Stimulated activated naive CD4-positive, alpha-beta T cell treated with Interleukin-2 at 50 U/mL for 16 hours (primary cell): ENCODE data around the gene TOLLIP.
"Not testable (repeated sequence)": the region's sequence is repeated elsewhere in the genome, so short reads cannot be mapped to it uniquely, and the experiment has no call there.

Source experiments
- DNase-seq: peaks from one replicate; lab custom pipeline; 2025; lab: John Stamatoyannopoulos, UW

The TOLLIP gene

GRCh38 chr11:1281974-1282365 is 27.5 kb downstream of the TOLLIP start:
- DNase-seq, result no peak

DNA sequence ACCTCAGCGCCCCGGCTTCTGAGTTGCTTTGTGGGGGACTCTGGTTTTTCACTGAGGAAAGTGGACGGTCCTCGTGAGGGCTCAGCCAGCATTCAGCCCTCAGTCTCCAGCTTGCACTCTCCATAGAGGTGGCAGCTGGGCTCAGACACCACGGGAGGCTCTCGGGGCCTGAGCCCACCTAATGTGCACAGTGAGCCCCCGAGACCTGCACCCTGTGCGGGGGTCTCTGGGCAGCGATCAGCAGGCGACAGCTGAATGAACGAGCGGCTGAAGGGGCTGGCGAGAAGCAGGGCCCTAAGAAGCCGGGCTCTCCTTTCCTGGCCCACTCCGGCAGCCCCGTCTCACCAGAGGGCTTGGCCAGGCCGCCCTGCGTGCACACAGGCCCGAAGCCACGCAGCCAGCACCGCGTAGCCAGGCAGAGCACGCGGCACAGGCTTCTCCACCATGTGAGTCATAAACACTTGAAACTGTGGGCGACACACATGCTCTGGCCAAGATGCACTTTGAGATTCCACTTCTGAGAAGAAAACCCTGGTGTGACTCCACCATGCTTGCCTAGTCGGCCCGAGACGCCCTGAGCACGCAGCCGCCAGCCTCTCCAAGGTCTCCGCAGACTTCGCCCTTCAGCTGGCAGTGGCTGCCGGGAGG is 28.0 kb downstream of the TOLLIP start:
- DNase-seq, result no peak

DNA sequence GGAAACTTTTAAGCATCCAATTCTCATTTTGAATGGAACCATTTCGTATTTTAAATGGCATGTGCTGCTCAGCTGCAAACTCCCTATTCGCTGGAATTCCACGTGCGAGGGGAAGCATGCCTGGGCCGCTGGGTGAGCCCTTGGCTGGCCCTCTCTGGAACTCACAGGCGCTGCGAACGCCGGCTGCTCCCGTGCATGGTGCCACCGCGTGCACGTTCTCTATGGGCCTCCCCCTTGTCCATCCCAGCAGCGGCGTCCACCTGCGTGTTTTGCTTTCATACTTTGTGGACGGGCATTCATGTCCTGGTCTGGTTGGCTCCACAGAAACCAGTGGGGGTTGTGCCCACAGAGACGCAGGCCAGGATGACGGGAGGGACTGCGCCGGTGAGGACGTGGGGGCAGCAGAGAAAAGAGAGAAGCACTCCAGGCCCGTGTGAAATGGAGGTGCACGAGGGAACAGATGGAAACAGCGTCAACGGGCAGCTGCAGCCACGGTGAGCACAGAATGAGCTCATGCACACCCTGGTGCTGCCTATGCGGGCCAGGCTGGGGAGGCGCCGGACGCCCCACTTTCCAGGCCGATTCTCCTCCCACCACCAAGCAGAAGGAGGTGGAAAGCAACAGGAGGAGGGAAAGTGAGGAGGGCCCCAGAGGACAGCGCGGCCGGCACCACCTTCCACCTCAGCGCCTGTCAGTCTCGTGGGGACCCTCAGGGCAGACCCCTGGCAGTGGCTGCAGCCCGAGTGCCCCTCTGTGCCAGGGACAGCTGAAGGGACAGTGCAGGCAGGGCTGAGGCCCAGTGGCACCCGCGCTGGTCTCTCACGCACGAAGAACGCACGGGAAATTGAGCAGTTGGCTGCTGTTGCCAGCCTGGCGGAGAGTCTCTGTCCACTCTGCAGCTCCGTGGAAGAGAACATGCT is 29.1 kb downstream of the TOLLIP start:
- DNase-seq, result no peak

- DNase-seq, result no peak
Observed at GRCh38 chr11:1279674-1280055, 29.8 kb downstream of the TOLLIP start.

- DNase-seq, result no peak
Observed at GRCh38 chr11:1278766-1279673, 30.4 kb downstream of the TOLLIP start.

DNA sequence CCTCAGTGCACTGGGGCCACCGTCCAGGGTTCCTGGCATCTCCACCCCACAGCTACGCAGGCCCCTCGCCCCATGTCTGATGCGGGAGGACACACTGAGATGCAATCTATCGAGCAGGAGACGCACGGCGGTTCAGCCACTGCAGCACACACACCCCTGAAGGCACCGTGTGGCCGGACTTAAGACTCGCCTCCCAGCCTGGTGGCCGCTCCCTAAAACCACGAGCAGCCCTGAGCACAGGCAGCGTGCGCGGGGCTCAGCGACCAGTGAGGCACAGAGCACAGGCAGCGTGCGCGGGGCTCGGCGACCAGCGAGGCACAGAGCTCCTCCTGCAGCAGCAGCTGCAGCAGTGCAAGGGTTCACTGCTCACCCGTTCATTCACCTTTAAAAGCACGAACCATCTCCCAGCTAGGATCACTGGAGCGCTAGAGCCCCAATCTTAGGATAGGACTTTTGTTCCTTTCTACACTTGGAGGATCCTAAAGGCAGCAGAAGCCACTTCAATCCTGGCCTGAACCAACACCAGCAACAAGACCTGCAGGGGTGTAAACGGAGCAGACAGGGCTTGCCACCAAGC is 31.4 kb downstream of the TOLLIP start:
- DNase-seq, result no peak

GRCh38 chr11:1276866-1277615 is 32.4 kb downstream of the TOLLIP start:
- no peak for DNase-seq

DNA sequence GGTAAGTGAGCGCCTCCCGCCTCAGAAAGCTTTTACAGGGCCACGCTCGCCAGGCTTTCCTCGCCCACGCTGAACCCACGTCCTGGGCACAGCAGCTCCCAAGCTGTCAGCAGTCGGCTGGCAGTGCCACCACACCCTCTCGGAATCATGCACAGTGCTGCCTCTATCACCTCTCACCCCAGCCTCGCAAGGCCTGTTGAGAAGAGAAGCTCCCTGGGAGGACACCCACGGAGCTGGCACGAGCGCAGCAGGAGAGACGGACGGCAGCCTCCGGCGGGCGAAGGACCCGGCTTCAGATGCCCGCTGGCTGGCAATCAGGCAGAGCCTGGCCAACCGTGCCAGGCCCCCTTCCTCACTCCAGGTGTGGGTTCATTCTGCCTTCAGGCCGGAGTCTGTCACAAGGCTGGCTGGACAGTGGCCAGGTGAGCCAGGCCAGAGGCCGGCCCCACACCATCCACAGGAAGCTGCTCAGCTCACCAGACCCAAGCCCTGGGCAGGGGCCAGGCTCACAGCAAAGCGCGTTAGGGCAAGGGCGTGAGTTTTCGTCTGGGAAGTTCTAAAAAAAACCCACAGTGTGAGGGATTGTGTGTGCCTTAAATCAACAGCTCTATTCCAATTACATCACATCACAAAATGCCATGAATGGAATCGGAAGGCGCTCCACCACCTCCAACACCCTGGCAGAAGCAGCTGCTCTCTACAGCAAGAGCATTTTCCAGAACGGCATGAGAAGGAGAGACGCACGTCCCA is 33.2 kb downstream of the TOLLIP start:
- no peak for DNase-seq

DNA sequence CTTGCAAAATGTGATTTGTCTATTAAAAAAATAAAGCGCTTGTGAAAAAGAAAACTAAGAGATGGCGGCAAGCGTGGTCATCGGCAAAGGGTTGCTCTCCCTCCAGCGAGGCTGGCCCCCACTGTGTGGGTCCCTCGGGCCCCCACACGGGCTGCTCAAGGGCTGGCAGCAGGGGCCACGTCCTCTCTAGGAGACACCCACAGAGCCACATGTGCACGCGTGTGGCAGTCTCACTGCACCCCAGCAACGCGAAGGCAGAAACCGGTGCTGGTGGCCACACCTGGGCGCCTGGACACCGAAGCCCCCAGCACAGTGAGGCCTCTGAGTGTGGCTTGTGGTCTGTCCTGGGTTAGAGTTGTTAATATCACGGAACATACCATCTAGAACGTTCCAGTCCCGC is 34.4 kb downstream of the TOLLIP start:
- DNase-seq, result no peak

DNA sequence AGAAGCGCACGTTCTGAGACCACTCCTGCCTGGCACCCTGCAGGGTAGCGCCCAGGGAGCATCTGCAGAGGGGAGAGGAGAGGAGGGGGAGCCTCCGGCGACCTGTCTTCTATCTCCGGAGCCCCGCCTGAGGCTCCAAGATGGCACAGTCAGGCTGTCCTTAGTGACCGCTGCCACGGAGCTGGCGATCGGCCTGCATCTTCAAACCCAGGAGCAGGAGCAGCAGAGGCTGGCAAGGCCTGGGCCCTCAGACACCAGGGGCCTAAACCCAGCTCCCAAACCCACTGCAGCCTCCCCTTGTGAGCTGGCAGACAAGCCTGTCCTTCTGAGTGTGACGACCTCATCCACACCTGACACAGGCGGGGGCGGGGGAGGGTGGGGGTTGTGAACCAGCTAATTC is 34.9 kb downstream of the TOLLIP start:
- no peak for DNase-seq

- no peak for DNase-seq
Observed at GRCh38 chr11:1272531-1272930, 36.9 kb downstream of the TOLLIP start.

- DNase-seq, result no peak
Observed at GRCh38 chr11:1271927-1272326, 37.5 kb downstream of the TOLLIP start.

GRCh38 chr11:1271406-1271805 is 38.0 kb downstream of the TOLLIP start:
- no peak for DNase-seq

- DNase-seq, result no peak
Observed at GRCh38 chr11:1271002-1271401, 38.4 kb downstream of the TOLLIP start.

- DNase-seq, result no peak
Observed at GRCh38 chr11:1270476-1270875, 39.0 kb downstream of the TOLLIP start.

- DNase-seq, result no peak
Observed at GRCh38 chr11:1269957-1270356, 39.5 kb downstream of the TOLLIP start.

GRCh38 chr11:1267441-1268100 is 41.9 kb downstream of the TOLLIP start:
- no peak for DNase-seq

- DNase-seq, result not testable (repeated sequence)
Observed at GRCh38 chr11:1266976-1267375, 42.5 kb downstream of the TOLLIP start.

- DNase-seq, result not testable (repeated sequence)
Observed at GRCh38 chr11:1265480-1265879, 44.0 kb downstream of the TOLLIP start.

GRCh38 chr11:1264444-1264843 is 45.0 kb downstream of the TOLLIP start:
- DNase-seq, result not testable (repeated sequence)
